HEK293 (cell line): ENCODE results near the gene MAP3K5.

ENCODE experiments used
- FEZF1 ChIP-seq: fragments of 450-650 bp; formaldehyde crosslinking; IDR thresholded peaks from 2 replicates; pipeline ENCODE4 v1.5.1; 2016; ENCODE audit warnings: missing biosample characterization, missing genetic modification characterization
- ZNF423 ChIP-seq: fragments of 450-650 bp; formaldehyde crosslinking; IDR thresholded peaks from 2 replicates; pipeline ENCODE4 v1.5.1; 2016; ENCODE audit warnings: missing biosample characterization, missing genetic modification characterization
- ZNF561 ChIP-seq: fragments of 450-650 bp; IDR thresholded peaks from 2 replicates; pipeline ENCODE4 v1.5.1; 2018; ENCODE audit warnings: missing biosample characterization, missing genetic modification characterization, borderline replicate concordance
- TF ChIP-seq, protein P1 (sequence below): fragments of 450-650 bp; formaldehyde crosslinking; IDR thresholded peaks from 2 replicates; pipeline ENCODE4 v1.5.1; 2016; ENCODE audit warnings: missing biosample characterization, missing genetic modification characterization
- TF ChIP-seq, protein P2 (sequence below): IDR thresholded peaks from 2 replicates; pipeline ENCODE4 v1.6.1; 2011; ENCODE audit warnings: mild to moderate bottlenecking, low read depth, low read length, borderline replicate concordance

DNA sequence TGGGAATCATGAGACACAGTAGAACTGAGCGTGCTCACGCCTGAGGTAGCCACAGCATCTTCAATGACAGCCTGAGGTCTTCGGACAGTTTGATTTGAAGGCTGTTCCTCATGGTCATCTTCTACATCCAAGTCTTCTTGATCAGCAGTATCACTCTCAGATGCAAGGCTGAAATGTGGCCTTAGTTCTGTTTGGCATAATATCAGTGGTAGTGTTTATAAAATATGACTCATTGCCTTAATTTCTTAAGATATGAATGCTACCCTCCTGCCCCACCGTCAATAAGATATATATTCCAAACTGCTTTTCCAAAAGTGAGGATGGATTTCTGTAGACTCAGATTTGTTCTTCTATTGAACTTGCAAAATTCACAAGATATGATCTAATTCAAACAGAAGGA is 224.6 kb downstream of the MAP3K5 start:
- TF ChIP-seq, protein P1, sequence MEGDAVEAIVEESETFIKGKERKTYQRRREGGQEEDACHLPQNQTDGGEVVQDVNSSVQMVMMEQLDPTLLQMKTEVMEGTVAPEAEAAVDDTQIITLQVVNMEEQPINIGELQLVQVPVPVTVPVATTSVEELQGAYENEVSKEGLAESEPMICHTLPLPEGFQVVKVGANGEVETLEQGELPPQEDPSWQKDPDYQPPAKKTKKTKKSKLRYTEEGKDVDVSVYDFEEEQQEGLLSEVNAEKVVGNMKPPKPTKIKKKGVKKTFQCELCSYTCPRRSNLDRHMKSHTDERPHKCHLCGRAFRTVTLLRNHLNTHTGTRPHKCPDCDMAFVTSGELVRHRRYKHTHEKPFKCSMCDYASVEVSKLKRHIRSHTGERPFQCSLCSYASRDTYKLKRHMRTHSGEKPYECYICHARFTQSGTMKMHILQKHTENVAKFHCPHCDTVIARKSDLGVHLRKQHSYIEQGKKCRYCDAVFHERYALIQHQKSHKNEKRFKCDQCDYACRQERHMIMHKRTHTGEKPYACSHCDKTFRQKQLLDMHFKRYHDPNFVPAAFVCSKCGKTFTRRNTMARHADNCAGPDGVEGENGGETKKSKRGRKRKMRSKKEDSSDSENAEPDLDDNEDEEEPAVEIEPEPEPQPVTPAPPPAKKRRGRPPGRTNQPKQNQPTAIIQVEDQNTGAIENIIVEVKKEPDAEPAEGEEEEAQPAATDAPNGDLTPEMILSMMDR = no peak
- no peak for TF ChIP-seq ZNF423
- TF ChIP-seq, protein P2, sequence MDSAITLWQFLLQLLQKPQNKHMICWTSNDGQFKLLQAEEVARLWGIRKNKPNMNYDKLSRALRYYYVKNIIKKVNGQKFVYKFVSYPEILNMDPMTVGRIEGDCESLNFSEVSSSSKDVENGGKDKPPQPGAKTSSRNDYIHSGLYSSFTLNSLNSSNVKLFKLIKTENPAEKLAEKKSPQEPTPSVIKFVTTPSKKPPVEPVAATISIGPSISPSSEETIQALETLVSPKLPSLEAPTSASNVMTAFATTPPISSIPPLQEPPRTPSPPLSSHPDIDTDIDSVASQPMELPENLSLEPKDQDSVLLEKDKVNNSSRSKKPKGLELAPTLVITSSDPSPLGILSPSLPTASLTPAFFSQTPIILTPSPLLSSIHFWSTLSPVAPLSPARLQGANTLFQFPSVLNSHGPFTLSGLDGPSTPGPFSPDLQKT = no peak
- TF ChIP-seq ZNF561 (tag by site-specific recombination) = no peak
- no peak for TF ChIP-seq FEZF1 (tag by site-specific recombination)
